Neural progenitor cell (in vitro differentiated cells): Measurements from ENCODE around the gene KCTD12. TPM values are rescaled to one million over a fixed set of nuclear protein-coding genes. Genes with fewer than 3 reads are reported as not detected.

Source experiments
- DNase-seq: peaks from one replicate; pipeline ENCODE4 v3.0.0-alpha.2; 2016; ENCODE audit warnings: low spot score
- H2AFZ ChIP-seq: fragments of 200-600 bp; sonication (generic); replicated peaks from 2 replicates; pipeline ENCODE4 v1.6.1; 2016; ENCODE audit warnings: antibody characterized with exemption
- H3F3A ChIP-seq: fragments of 200-600 bp; sonication (generic); 2 replicates; pipeline ENCODE4 v1.6.1; 2016; ENCODE audit warnings: antibody characterized with exemption, low read depth
- H3K27ac ChIP-seq: fragments of 200-600 bp; sonication (generic); 2 replicates; pipeline ENCODE4 v1.5.1; 2016; ENCODE audit warnings: mild to moderate bottlenecking
- H3K27me3 ChIP-seq: fragments of 200-600 bp; sonication (generic); 2 replicates; pipeline ENCODE4 v1.6.1; 2016; ENCODE audit warnings: mild to moderate bottlenecking, moderate library complexity
- H3K36me3 ChIP-seq: fragments of 200-600 bp; sonication (generic); 2 replicates; pipeline ENCODE4 v1.5.1; 2016
- H3K4me1 ChIP-seq: fragments of 200-600 bp; sonication (generic); 2 replicates; pipeline ENCODE4 v1.6.1; 2016; ENCODE audit warnings: mixed run types
- H3K4me2 ChIP-seq: fragments of 200-600 bp; sonication (generic); 2 replicates; pipeline ENCODE4 v1.6.1; 2016
- H3K4me3 ChIP-seq: fragments of 200-600 bp; sonication (generic); 2 replicates; pipeline ENCODE4 v1.5.1; 2016
- H3K79me2 ChIP-seq: fragments of 200-600 bp; sonication (generic); 2 replicates; pipeline ENCODE4 v1.6.1; 2016; ENCODE audit warnings: low read depth
- H3K9ac ChIP-seq: fragments of 200-600 bp; sonication (generic); 2 replicates; pipeline ENCODE4 v1.6.1; 2016
- H3K9me3 ChIP-seq: fragments of 200-600 bp; sonication (generic); 2 replicates; pipeline ENCODE4 v1.5.1; 2016; ENCODE audit warnings: low read depth
- H4K20me1 ChIP-seq: fragments of 200-600 bp; sonication (generic); 2 replicates; pipeline ENCODE4 v1.6.1; 2016; ENCODE audit warnings: low read depth
- H3K27ac Mint-ChIP-seq: 3 replicates; pipeline ENCODE4 v1.8.0; 2021; ENCODE audit warnings: mixed read lengths
- H3K27me3 Mint-ChIP-seq: 2 replicates; pipeline ENCODE4 v1.8.0; 2022; ENCODE audit warnings: low read depth, mild to moderate bottlenecking, inconsistent platforms, moderate library complexity, mixed read lengths; ENCODE audit not compliant: insufficient read depth
- H3K36me3 Mint-ChIP-seq: 3 replicates; pipeline ENCODE4 v1.8.0; 2021; ENCODE audit warnings: mixed read lengths
- H3K4me1 Mint-ChIP-seq: 3 replicates; pipeline ENCODE4 v1.8.0; 2021; ENCODE audit warnings: mixed read lengths
- H3K4me3 Mint-ChIP-seq: 3 replicates; pipeline ENCODE4 v1.8.0; 2021; ENCODE audit warnings: mild to moderate bottlenecking, moderate library complexity, mixed read lengths
- H3K9me3 Mint-ChIP-seq: 3 replicates; pipeline ENCODE4 v1.8.0; 2020; ENCODE audit warnings: mixed read lengths
- EZH2 ChIP-seq: fragments of 200-600 bp; sonication (generic); IDR thresholded peaks from 2 replicates; pipeline ENCODE4 v1.6.1; 2017; ENCODE audit warnings: antibody characterized with exemption, mild to moderate bottlenecking, moderate library complexity
- EZH2phosphoT487 ChIP-seq: fragments of 200-600 bp; sonication (generic); IDR thresholded peaks from 2 replicates; pipeline ENCODE4 v1.6.1; 2017; ENCODE audit warnings: antibody characterized with exemption
- total RNA-seq: library from RNA; depleted of rRNA; stranded (reverse); fragments of >200 nt; gene quantifications from 2 replicates; pipeline ENCODE4 v1.2.3, GENCODE V29; 2015; ENCODE audit warnings: low replicate concordance
- TF ChIP-seq, protein P1 (sequence below): fragments of 200-600 bp; sonication (generic); IDR thresholded peaks from 2 replicates; pipeline ENCODE4 v1.5.1; 2017; ENCODE audit warnings: antibody characterized with exemption, mild to moderate bottlenecking

KCTD12 gene
- total RNA-seq, 1 donor from 2014 or later: 1.9 TPM

DNA sequence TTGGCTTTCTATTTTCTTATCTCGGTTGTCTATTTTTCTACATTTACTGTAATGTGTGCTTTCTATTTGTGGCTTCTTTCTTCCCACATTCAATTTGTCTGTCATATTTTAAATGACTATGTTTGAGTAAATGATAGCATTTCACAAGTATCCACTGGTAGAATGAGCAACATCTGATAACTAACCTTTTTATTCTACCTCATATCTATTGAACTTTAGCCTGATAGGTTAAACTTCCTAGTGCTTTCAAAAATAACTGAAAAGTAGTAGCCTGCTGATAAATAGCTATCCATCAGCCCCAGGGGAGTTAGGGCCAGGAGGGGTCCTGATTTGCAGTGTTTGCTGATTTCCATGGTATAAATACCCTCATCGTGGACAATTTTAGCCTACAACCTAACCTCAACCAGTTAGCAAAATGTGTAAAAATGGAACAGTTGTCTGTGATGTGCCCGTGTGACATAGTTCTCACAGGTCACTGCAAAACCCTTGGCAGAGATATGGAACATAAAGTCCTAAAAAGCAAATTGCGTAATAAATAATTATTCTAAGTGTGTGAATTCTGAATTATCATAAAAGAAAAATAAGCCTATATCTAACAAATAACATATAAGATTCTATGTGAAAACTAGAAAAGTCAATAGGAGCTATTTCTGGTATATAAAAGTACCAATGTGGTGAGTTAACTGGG lies 32.1 kb downstream of the KCTD12 start:
- no peak overlapping the region for H3K4me3 ChIP-seq
- DNase-seq: no peak
- H3K79me2 ChIP-seq: no peaks in the 10 kb centered on the region
- Mint-ChIP-seq H3K4me3 (no peak overlapping the region), H3K4me1 (no peaks in the 10 kb centered on the region), H3K27me3 (no peaks in the 10 kb centered on the region), H3K36me3 (no peaks in the 10 kb centered on the region), H3K27ac (no peak overlapping the region), H3K9me3 (no peaks in the 10 kb centered on the region)
- no peaks in the 10 kb centered on the region for H4K20me1 ChIP-seq
- H3K4me2 ChIP-seq: no peak overlapping the region
- no peak overlapping the region for H2AFZ ChIP-seq
- no peaks in the 10 kb centered on the region for H3K9me3 ChIP-seq
- no peak overlapping the region for H3K27ac ChIP-seq
- no peaks in the 10 kb centered on the region for H3K4me1 ChIP-seq
- no peak overlapping the region for H3K9ac ChIP-seq
- H3K27me3 ChIP-seq: no peaks in the 10 kb centered on the region
- no peak for TF ChIP-seq EZH2
- no peak for TF ChIP-seq EZH2phosphoT487
- TF ChIP-seq, protein P1, sequence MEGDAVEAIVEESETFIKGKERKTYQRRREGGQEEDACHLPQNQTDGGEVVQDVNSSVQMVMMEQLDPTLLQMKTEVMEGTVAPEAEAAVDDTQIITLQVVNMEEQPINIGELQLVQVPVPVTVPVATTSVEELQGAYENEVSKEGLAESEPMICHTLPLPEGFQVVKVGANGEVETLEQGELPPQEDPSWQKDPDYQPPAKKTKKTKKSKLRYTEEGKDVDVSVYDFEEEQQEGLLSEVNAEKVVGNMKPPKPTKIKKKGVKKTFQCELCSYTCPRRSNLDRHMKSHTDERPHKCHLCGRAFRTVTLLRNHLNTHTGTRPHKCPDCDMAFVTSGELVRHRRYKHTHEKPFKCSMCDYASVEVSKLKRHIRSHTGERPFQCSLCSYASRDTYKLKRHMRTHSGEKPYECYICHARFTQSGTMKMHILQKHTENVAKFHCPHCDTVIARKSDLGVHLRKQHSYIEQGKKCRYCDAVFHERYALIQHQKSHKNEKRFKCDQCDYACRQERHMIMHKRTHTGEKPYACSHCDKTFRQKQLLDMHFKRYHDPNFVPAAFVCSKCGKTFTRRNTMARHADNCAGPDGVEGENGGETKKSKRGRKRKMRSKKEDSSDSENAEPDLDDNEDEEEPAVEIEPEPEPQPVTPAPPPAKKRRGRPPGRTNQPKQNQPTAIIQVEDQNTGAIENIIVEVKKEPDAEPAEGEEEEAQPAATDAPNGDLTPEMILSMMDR: no peak
- H3F3A ChIP-seq: no peaks in the 10 kb centered on the region
- no peaks in the 10 kb centered on the region for H3K36me3 ChIP-seq

DNA sequence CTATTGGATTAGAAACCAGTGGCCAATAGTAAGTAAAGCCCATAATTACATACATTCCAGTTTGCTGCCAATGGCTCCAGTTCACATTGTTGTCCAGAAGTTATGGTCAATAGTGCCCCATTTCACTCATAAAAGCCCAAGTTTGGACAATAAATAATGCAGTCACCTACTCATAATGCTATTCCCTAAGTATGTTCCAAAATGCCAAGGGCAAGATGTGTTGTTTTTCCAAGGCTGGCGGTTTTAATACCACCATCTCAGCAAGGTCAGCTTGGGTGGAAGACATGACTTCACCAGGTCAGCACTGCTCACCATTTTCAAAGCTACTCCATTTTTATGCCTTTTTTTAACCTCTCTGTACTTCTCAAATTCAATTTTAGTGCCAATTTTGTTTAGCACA lies 32.7 kb downstream of the KCTD12 start:
- no peak overlapping the region for H2AFZ ChIP-seq
- no peak overlapping the region for H3K4me3 Mint-ChIP-seq

DNA sequence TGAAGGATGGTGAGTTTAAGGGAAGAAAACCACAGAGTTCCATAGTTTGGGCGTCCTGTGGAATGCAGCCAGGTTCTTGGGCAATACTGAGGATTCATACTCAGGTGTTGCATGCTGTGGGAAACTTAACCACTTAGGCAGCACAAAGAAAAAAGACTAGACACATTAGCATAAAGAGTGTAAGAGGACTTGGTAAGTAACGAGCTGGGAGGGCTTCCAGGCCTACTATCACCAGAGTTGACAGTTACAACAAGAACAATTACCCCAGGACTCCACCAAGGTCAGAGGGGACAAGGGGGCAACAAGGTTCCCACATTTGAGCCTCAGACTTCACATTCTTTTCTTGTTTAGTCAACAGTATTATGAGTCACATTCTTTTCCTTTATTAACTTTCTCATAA lies 33.2 kb downstream of the KCTD12 start:
- H4K20me1 ChIP-seq: no peaks in the 10 kb centered on the region
- Mint-ChIP-seq H3K36me3 (no peaks in the 10 kb centered on the region), H3K4me1 (no peaks in the 10 kb centered on the region), H3K27me3 (no peaks in the 10 kb centered on the region), H3K4me3 (no peak overlapping the region), H3K9me3 (no peaks in the 10 kb centered on the region), H3K27ac (no peak overlapping the region)
- no peak overlapping the region for H3K4me2 ChIP-seq
- H3K4me1 ChIP-seq: no peaks in the 10 kb centered on the region
- no peaks in the 10 kb centered on the region for H3K79me2 ChIP-seq
- no peaks in the 10 kb centered on the region for H3K9me3 ChIP-seq
- DNase-seq: no peak
- no peak overlapping the region for H3K4me3 ChIP-seq
- H3F3A ChIP-seq: no peaks in the 10 kb centered on the region
- no peak overlapping the region for H2AFZ ChIP-seq
- H3K27me3 ChIP-seq: no peaks in the 10 kb centered on the region
- no peaks in the 10 kb centered on the region for H3K36me3 ChIP-seq
- TF ChIP-seq, protein P1: no peak
- no peak for TF ChIP-seq EZH2phosphoT487
- no peak for TF ChIP-seq EZH2
- no peak overlapping the region for H3K9ac ChIP-seq
- H3K27ac ChIP-seq: no peak overlapping the region

More for the DNA sequence above, 32.7 kb downstream of the KCTD12 start:
- no peak overlapping the region for H3K4me3 ChIP-seq
- H3F3A ChIP-seq: no peaks in the 10 kb centered on the region
- H3K4me2 ChIP-seq: no peak overlapping the region
- no peaks in the 10 kb centered on the region for H3K36me3 ChIP-seq
- Mint-ChIP-seq H3K9me3 (no peaks in the 10 kb centered on the region), H3K4me1 (no peaks in the 10 kb centered on the region), H3K27me3 (no peaks in the 10 kb centered on the region), H3K36me3 (no peaks in the 10 kb centered on the region), H3K27ac (no peak overlapping the region)
- H4K20me1 ChIP-seq: no peaks in the 10 kb centered on the region
- no peak overlapping the region for H3K9ac ChIP-seq
- DNase-seq: no peak
- H3K9me3 ChIP-seq: no peaks in the 10 kb centered on the region
- no peaks in the 10 kb centered on the region for H3K79me2 ChIP-seq
- H3K27ac ChIP-seq: no peak overlapping the region
- no peaks in the 10 kb centered on the region for H3K27me3 ChIP-seq
- no peaks in the 10 kb centered on the region for H3K4me1 ChIP-seq
- TF ChIP-seq, protein P1: no peak
- TF ChIP-seq EZH2 (no peak), EZH2phosphoT487 (no peak)
